Small intestine (tissue), 7 donors: ENCODE data around the gene EPC2. TPM values are rescaled to one million over a fixed set of nuclear protein-coding genes. Genes with fewer than 3 reads are reported as not detected.
A peak's percentile ranks its signal among the peaks of the same experiment; 100 is the strongest.

ENCODE experiments used
- DNase-seq, 2 donors: peaks; one replicate each; pipeline versions ENCODE4 v3.0.0 to v3.0.0-alpha.2; 2013
- FAIRE-seq: peaks from 2 replicates; lab custom pipeline; 2012; peaks lifted over from hg19 to GRCh38; lab: Jason Lieb, UNC
- H3K27ac ChIP-seq, 3 donors: one replicate each; pipeline ENCODE4 v1.5.1; 2013; ENCODE audit warnings: low read length in 2 of 3, mild to moderate bottlenecking in 2 of 3, control low read depth in 1 of 3, inconsistent platforms in 1 of 3, low read depth in 1 of 3, moderate library complexity in 1 of 3
- H3K27me3 ChIP-seq, 3 donors: one replicate each; pipeline ENCODE4 v1.6.1; 2013; ENCODE audit warnings: low read length in 3 of 3, inconsistent platforms in 1 of 3; ENCODE audit not compliant: control insufficient read depth in 3 of 3, insufficient read depth in 3 of 3
- H3K36me3 ChIP-seq, 3 donors: one replicate each; pipeline ENCODE4 v1.6.1; 2013; ENCODE audit warnings: low read length in 3 of 3, inconsistent platforms in 1 of 3, low read depth in 1 of 3, mild to moderate bottlenecking in 1 of 3, moderate library complexity in 1 of 3; ENCODE audit not compliant: control insufficient read depth in 3 of 3, insufficient read depth in 2 of 3
- H3K4me1 ChIP-seq, 3 donors: one replicate each; pipeline ENCODE4 v1.6.1; 2013; ENCODE audit warnings: low read length in 2 of 3, inconsistent platforms in 1 of 3, low read depth in 1 of 3, mild to moderate bottlenecking in 1 of 3, moderate library complexity in 1 of 3; ENCODE audit not compliant: control insufficient read depth in 3 of 3, insufficient read depth in 2 of 3
- H3K4me3 ChIP-seq, 3 donors: one replicate each; pipeline ENCODE4 v1.5.1; 2013; ENCODE audit warnings: low read length in 3 of 3, control low read depth in 1 of 3, inconsistent platforms in 1 of 3, low read depth in 1 of 3, mild to moderate bottlenecking in 1 of 3, moderate library complexity in 1 of 3
- H3K9me3 ChIP-seq, 2 donors: one replicate each; pipeline ENCODE4 v1.6.1; 2013; ENCODE audit warnings: low read depth in 1 of 2, low read length in 1 of 2; ENCODE audit not compliant: control insufficient read depth in 2 of 2, insufficient read depth in 1 of 2
- WGBS, 3 donors: extraction: QIAGEN DNeasy Blood & Tissue Kit; methylation state at CpG; one replicate each; pipeline ENCODE4 v1.1.7; 2013; 5-methylcytosine and 5-hydroxymethylcytosine counted together
- polyA plus RNA-seq, 4 donors: library from polyadenylated mRNA; stranded (reverse) in 3 of 4; unstranded in 1 of 4; fragments of 200-250 nt in 3 of 4; fragments of 120-200 nt in 1 of 4; gene quantifications; one replicate each; pipeline versions ENCODE4 v1.2.1 to v1.2.3, GENCODE V29; 2013
- donor health status: healthy with polysubstance abuse.
- donor health status: control.
- donor health status: control.
- donor health status: Bipolar disorder and iron deficiency.
- donor health status: healthy.

EPC2 gene
- polyA plus RNA-seq, 4 donors, result 7.2 to 28.9 (median 8.4) TPM

DNA sequence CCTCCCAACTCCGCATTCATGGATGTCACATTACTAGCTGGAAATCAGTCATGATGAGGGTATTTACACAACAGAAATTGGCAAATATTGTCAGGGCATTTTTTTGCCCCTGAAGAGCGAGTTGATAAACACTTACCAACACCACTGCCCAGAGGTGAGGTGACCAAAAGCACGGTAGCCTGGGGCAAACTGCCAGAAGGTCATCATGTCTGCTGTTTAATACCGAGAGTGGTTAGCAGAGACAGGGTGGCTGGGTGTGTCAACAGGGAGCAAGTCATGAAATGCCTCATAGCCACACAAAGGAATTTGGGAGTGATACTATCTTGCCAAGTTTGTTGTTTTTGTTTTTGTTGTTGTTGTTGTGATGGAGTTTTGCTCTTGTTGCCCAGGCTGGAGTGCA lies 37.0 kb upstream of the EPC2 start:
- FAIRE-seq, result no peak

DNA sequence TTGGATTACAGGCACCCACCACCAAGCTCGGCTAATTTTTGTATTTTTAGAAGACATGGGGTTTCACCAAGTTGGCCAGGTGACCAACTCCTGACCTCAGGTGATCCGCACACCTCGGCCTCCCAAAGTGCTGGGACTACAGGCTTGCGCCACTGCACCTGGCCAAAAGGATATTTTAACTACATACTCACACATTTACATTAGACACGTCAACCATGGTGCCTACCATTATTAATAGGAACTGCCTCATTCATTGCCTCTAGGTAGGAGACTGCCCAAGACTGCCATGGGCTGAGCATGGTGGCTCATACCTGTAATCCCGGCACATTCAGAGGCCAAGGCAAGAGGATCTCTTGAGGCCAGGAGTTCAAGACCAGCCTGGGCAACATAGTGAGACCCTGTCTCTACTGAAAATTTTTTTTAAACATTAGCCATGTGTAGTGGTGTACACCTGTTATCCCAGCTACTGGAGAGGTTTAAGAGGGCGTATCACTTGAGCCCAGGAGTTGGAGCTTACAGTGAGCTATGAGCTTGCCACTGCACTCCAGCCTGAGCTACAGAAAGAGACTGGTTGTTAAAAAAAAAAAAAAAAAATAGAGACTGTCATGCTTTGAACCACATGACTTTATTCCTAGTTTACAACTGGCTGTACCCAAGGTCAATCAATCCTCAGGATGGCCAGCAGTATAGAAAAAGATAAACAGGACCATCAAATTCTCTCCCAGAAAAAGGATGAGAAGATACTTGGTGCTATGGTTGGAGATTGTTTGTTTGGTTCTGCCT lies 31.1 kb upstream of the EPC2 start:
- no peaks in the 10 kb centered on the region for H3K36me3 ChIP-seq
- peaks cover 0 to 7% (median 0%) of the 10 kb centered on the region in 3 donors for H3K4me1 ChIP-seq
- WGBS, 3 donors, result 92 to 96% (median 95%) methylated on average over 7 of the region's 7 CpGs
- H3K4me3 ChIP-seq, result no peak overlapping the region
- FAIRE-seq (no peak), DNase-seq (no peak)
- no peaks in the 10 kb centered on the region for H3K27me3 ChIP-seq
- H3K27ac ChIP-seq, result no peak overlapping the region
- H3K9me3 ChIP-seq, result no peaks in the 10 kb centered on the region

More for the DNA sequence above, 37.0 kb upstream of the EPC2 start:
- no peak for DNase-seq
- H3K4me1 ChIP-seq, result no peaks in the 10 kb centered on the region
- WGBS, 3 donors, result 64 to 85% (median 65%) methylated on average over 4 of the region's 4 CpGs
- no peak overlapping the region for H3K4me3 ChIP-seq
- peaks cover 0 to 4% of the 10 kb centered on the region in 2 donors for H3K9me3 ChIP-seq
- H3K36me3 ChIP-seq, result no peaks in the 10 kb centered on the region
- H3K27me3 ChIP-seq, result no peaks in the 10 kb centered on the region
- H3K27ac ChIP-seq, result no peak overlapping the region

DNA sequence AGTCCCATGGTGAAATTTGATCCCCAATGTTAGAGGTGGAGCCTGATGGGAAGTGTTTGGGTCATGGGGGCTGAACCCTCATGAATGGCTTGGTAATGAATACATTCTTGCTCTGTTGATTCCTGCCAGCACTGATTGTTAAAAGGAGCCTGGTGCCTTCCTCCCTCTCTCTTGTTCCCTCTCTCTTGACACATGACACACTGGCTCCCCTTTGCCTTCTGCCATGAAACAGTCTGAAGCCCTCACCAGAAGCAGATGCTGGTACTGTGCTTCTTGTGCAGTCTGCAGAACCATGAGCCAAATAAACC lies 30.6 kb upstream of the EPC2 start:
- FAIRE-seq, result no peak
- Histone ChIP-seq H3K36me3 (no peaks in the 10 kb centered on the region), H3K27me3 (no peaks in the 10 kb centered on the region), H3K9me3 (no peaks in the 10 kb centered on the region), H3K4me1 (peaks cover 0 to 7% (median 0%) of the 10 kb centered on the region in 3 donors), H3K4me3 (no peak overlapping the region), H3K27ac (no peak overlapping the region)
- DNase-seq, result no peak

DNA sequence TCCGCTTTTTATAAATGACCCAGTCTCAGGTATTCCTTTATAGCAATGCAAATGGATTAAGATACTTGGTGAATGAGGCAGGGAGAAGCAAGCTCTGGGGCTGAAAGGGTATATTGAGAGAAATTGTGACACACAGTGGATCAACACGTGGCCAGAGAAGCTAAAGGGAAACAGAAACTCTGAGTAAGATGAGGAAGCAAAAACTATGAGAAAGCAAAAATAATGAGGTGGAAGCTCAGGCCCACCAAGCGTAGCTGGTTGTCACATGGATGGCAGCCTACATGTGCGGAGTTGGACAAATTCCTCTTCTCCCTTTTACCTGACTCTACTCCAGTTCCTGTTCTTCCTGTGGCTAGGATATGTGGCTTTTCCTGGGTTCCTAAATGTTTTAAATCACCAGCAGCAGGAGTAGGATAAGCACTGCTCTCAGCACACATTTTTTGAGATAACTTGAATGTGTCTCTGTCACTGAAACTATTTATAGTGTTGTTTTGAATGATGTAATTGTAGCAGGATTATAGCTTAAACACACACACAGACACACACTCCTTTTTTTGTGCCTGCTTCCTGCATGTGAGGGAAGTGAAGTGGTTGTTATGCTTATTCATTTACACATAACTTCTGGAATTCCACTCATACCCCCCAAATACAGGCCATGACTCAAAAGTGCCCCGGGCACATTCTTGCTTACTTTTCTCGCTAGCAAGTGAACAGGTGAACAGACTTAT lies 30.1 kb upstream of the EPC2 start:
- no peak for FAIRE-seq
- Histone ChIP-seq H3K27me3 (no peaks in the 10 kb centered on the region), H3K27ac (peak overlapping the region in 1 of 3 donors; percentile 58), H3K36me3 (no peaks in the 10 kb centered on the region), H3K4me1 (peaks cover 0 to 7% (median 0%) of the 10 kb centered on the region in 3 donors), H3K4me3 (no peak overlapping the region), H3K9me3 (no peaks in the 10 kb centered on the region)
- peak in 1 of 2 donors; percentile 14 for DNase-seq
- 43 to 60% (median 52%) methylated on average over 6 of the region's 6 CpGs for WGBS, 3 donors

DNA sequence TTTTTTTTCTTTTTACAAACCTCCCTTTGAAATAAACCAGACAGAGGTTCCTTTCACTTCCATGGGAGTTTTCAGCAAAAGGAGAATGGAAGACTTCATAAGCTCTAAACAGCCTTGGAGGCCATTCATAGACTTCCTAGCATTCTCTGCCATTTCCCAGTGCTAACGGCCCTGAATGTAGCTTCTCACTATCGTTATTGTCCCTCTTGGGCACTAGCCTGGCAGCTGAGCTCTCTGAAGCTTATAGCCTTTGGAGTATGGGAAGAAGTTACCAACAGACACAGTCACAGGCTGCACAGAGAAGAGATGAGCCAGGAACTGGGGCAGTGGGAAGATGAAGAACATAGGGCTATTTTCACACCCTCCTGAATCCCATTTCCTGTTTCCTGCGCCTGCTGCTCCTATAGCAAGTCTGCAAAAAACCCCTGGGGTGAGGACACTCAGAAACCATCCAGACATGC lies 29.1 kb upstream of the EPC2 start:
- Histone ChIP-seq H3K4me1 (peaks cover 0 to 7% (median 0%) of the 10 kb centered on the region in 3 donors), H3K27me3 (no peaks in the 10 kb centered on the region), H3K36me3 (no peaks in the 10 kb centered on the region), H3K9me3 (no peaks in the 10 kb centered on the region), H3K4me3 (no peak overlapping the region), H3K27ac (peak overlapping the region in 1 of 3 donors; percentile 2)
- DNase-seq, result no peak
- FAIRE-seq, result no peak
- WGBS, 3 donors, result 70 to 83% (median 79%) methylated on average over 3 of the region's 3 CpGs

DNA sequence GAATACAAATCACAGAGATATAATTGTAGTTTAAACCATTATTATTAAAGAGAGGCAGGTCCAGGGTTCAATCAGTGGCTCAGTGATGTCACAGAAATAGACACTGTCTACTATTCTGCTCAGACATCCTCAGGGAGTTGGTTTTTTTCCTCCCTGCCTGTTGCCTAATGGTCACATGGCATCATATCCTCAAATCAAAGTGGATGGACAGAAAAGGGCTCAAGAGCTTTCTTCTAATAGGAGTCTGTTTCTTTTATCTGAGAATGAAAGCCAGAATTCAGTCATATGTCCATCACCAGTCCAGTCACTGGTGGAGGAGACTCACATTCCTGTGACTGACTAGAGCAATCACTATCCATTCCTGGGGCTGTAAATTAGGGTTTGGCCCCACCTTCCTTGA lies 27.9 kb upstream of the EPC2 start:
- H3K36me3 ChIP-seq, result no peaks in the 10 kb centered on the region
- H3K9me3 ChIP-seq, result no peaks in the 10 kb centered on the region
- H3K4me3 ChIP-seq, result no peak overlapping the region
- DNase-seq (no peak), FAIRE-seq (no peak)
- H3K27me3 ChIP-seq, result no peaks in the 10 kb centered on the region
- H3K4me1 ChIP-seq, result peaks cover 0 to 7% (median 0%) of the 10 kb centered on the region in 3 donors
- no peak overlapping the region for H3K27ac ChIP-seq

DNA sequence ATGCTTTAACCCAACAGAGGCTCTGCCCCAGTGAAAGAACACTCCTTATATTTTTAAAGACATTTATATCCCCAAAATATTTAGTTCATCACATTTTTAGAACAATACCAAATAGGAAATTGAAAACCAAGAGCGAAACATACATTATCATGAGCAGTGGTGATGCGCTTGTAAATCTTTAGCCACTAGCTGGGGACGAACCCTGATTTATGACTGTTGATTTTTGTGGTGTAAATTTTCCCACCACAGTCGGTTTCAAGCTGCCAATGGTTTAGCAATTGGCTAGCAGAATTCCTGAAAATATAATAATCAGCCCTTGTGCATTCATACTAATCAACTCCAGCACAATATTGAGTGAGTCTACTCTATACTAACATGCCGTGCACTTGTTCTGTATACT lies 27.3 kb upstream of the EPC2 start:
- DNase-seq, result no peak
- Histone ChIP-seq H3K9me3 (no peaks in the 10 kb centered on the region), H3K27me3 (no peaks in the 10 kb centered on the region), H3K4me1 (peaks cover 0 to 7% (median 0%) of the 10 kb centered on the region in 3 donors), H3K36me3 (no peaks in the 10 kb centered on the region), H3K27ac (no peak overlapping the region), H3K4me3 (no peak overlapping the region)
- no peak for FAIRE-seq
- 68 to 71% (median 71%) methylated on average over 5 of the region's 5 CpGs for WGBS, 3 donors

DNA sequence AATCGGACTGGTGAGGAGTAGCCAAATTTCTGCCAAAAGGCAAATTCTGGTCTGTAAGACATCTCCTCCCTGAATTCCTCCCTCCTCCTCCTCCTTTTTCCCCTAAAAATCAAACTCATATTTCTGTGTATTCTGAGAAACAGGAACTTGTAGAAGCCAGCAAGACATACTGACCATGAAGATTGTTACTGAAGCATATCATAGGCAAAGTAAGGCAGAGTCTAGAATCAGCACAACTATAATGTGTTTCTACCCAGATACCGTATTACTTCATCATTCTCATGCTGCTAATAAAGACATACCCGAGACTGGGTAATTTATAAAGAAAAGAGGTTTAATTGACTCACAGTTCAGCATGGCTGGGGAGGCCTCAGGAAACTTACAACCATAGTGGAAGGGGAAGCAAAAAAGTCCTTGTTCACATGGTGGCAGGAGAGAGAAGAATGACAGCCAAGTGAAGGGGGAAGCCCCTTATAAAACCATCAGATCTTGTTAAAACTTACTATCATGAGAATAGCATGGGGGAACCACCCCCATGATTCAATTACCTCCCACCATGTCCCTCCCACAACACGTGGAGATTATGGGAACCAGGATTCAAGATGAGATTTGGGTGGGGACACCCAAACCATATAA lies 24.9 kb upstream of the EPC2 start:
- Histone ChIP-seq H3K4me1 (peaks cover 0 to 2% (median 0%) of the 10 kb centered on the region in 3 donors), H3K27me3 (no peaks in the 10 kb centered on the region), H3K9me3 (no peaks in the 10 kb centered on the region), H3K36me3 (no peaks in the 10 kb centered on the region), H3K4me3 (no peak overlapping the region), H3K27ac (no peak overlapping the region)
- 76 to 82% (median 76%) methylated on average over 4 of the region's 4 CpGs for WGBS, 3 donors
- no peak for DNase-seq
- FAIRE-seq, result no peak
